ENCODE results near the gene MICAL2.

DNA sequence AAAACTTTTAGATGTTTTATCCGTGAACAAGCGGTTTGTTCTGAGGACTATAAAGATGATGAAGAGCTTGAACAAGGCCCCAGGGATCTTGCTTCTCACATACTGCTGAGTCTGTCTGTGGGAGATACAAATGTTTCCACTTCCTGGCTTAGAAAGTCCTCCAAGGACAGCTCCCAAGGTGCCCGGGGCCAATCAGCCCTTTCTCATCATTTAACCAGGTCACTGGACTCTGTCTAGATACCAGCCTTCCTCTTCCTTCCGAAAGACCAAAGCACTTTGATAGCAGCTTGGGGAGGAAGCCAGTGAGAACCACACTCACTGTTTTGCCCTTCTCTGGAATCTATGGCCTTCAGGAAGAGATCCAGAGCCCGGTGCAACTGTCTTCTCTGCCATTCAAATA lies 4.3 kb upstream of the MICAL2 start:
- TF ChIP-seq POLR2A (IDR thresholded peaks at IDR 0.05) (no peak), CTCF (IDR thresholded peaks at IDR 0.05) (no peak), POLR2AphosphoS5 (IDR thresholded peaks at IDR 0.05) (no peak)
